ENCODE data around the gene OR2AK2. TPM values are rescaled to one million over a fixed set of nuclear protein-coding genes. Genes with fewer than 3 reads are reported as not detected.

OR2AK2 gene
- total RNA-seq = 0.25 TPM in 1 of 2 replicates, not detected in the other

GRCh38 chr1:247964933-247965332, at the start of gene OR2AK2:
Gene OR2AK2, plus strand, starts transcription at chr1:247965233. Its CDS starts 144 bp downstream, at chr1:247965377.

GRCh38 chr1:247919952-247920351, 45.1 kb upstream of the OR2AK2 start, which contains the start of gene OR2T8:
Gene OR2T8, plus strand, starts transcription at chr1:247920252. Its CDS starts 766 bp downstream, at chr1:247921018.

GRCh38 chr1:247924868-247925267, 40.2 kb upstream of the OR2AK2 start, which contains the start of gene OR2AJ1:
Gene OR2AJ1, plus strand, starts transcription at chr1:247924889. Its CDS starts 8,880 bp downstream, at chr1:247933769.

GRCh38 chr1:247948558-247948957, 16.5 kb upstream of the OR2AK2 start, which contains the start of gene OR2L8:
Gene OR2L8, plus strand, starts transcription at chr1:247948858. Its CDS starts 0 bp downstream, at chr1:247948858.

GRCh38 chr1:248013229-248013710, 48.2 kb downstream of the OR2AK2 start, which contains the start of gene OR2L5:
Gene OR2L5, plus strand, starts transcription at chr1:248013660. Its CDS starts 8,288 bp downstream, at chr1:248021948.

Other genes starting within 250 kb of the OR2AK2 start
- gene OR6F1, start 248.6 kb upstream of the OR2AK2 start, total RNA-seq = not detected in 2 replicates
- gene OR14K1, start 226.6 kb upstream of the OR2AK2 start, total RNA-seq = not detected in 2 replicates
- gene OR14A2, start 217.1 kb upstream of the OR2AK2 start, total RNA-seq = not detected in 2 replicates
- not detected in 2 replicates for gene OR1C1, start 204.7 kb upstream of the OR2AK2 start, total RNA-seq
- not detected in 2 replicates for gene OR14A16, start 141.1 kb upstream of the OR2AK2 start, total RNA-seq
- not detected in 2 replicates for gene OR11L1, start 123.3 kb upstream of the OR2AK2 start, total RNA-seq
- gene TRIM58, start 108.0 kb upstream of the OR2AK2 start, total RNA-seq = 0.37 and 0.66 TPM in 2 replicates
- not detected in 2 replicates for gene OR2W3, start 69.6 kb upstream of the OR2AK2 start, total RNA-seq
- not detected in 2 replicates for gene OR2T8, start 45.0 kb upstream of the OR2AK2 start, total RNA-seq
- not detected in 2 replicates for gene OR2AJ1, start 40.3 kb upstream of the OR2AK2 start, total RNA-seq
- 0.25 TPM in 1 of 2 replicates, not detected in the other for gene OR2L8, start 16.4 kb upstream of the OR2AK2 start, total RNA-seq
- gene OR2L5, start 48.4 kb downstream of the OR2AK2 start, total RNA-seq = under 0.01 and 0.12 TPM in 2 replicates
- gene OR2L2, start 64.8 kb downstream of the OR2AK2 start, total RNA-seq = under 0.01 TPM in 1 of 2 replicates, not detected in the other
- gene OR2L3, start 81.6 kb downstream of the OR2AK2 start, total RNA-seq = 0.11 and 0.12 TPM in 2 replicates
- gene OR2L13, start 130.0 kb downstream of the OR2AK2 start, total RNA-seq = not detected in 2 replicates
- gene OR2M5, start 179.9 kb downstream of the OR2AK2 start, total RNA-seq = not detected in 2 replicates
- not detected in 2 replicates for gene OR2M2, start 209.6 kb downstream of the OR2AK2 start, total RNA-seq
- not detected in 2 replicates for gene OR2M3, start 232.0 kb downstream of the OR2AK2 start, total RNA-seq